Lung (tissue), 12 donors: Measurements from ENCODE around the gene DPP6. TPM values are rescaled to one million over a fixed set of nuclear protein-coding genes. Genes with fewer than 3 reads are reported as not detected.

Experiments used
- ATAC-seq: fragments of 200-7000 bp; cut with Tn5 transposase; one replicate; pipeline ENCODE4 v1.9.1; 2020; ENCODE audit warnings: moderate number of reproducible peaks; ENCODE audit not compliant: insufficient read depth, low FRiP score
- DNase-seq, 3 donors: peaks; one replicate each; pipeline ENCODE4 v3.0.0-alpha.2; 2013 to 2017
- H3K27ac ChIP-seq, 2 donors: one replicate each; pipeline ENCODE4 v1.5.1; 2013; ENCODE audit warnings: mild to moderate bottlenecking in 2 of 2, moderate library complexity in 2 of 2, control low read depth in 1 of 2, inconsistent platforms in 1 of 2, low read depth in 1 of 2, low read length in 1 of 2
- H3K27me3 ChIP-seq, 3 donors: one replicate each; pipeline ENCODE4 v1.5.1; 2013; ENCODE audit warnings: low read length in 2 of 3; ENCODE audit not compliant: control insufficient read depth in 3 of 3, insufficient read depth in 3 of 3
- H3K36me3 ChIP-seq, 4 donors: one replicate each; pipeline ENCODE4 v1.5.1; 2013; ENCODE audit warnings: low read length in 4 of 4, mild to moderate bottlenecking in 1 of 4, moderate library complexity in 1 of 4; ENCODE audit not compliant: control insufficient read depth in 4 of 4, insufficient read depth in 4 of 4
- H3K4me1 ChIP-seq, 5 donors: one replicate each; pipeline ENCODE4 v1.5.1; 2013; ENCODE audit warnings: low read length in 5 of 5, mild to moderate bottlenecking in 2 of 5, moderate library complexity in 1 of 5; ENCODE audit not compliant: control insufficient read depth in 5 of 5, insufficient read depth in 5 of 5
- H3K4me3 ChIP-seq: one replicate; pipeline ENCODE4 v1.5.1; 2013; ENCODE audit warnings: mild to moderate bottlenecking, control low read depth, moderate library complexity
- H3K9ac ChIP-seq, 2 donors: one replicate each; pipeline ENCODE4 v1.5.1; 2013; ENCODE audit warnings: low read length in 2 of 2, control low read depth in 1 of 2; ENCODE audit not compliant: insufficient read depth in 1 of 2
- H3K9me3 ChIP-seq, 4 donors: one replicate each; pipeline ENCODE4 v1.5.1; 2013; ENCODE audit warnings: low read length in 3 of 4, mild to moderate bottlenecking in 1 of 4, moderate library complexity in 1 of 4; ENCODE audit not compliant: control insufficient read depth in 4 of 4, insufficient read depth in 3 of 4
- CTCF ChIP-seq: IDR thresholded peaks from 2 replicates; pipeline ENCODE4 v1.5.1; 2012; ENCODE audit warnings: mild to moderate bottlenecking; ENCODE audit errors: control extremely low read depth, extremely low read depth
- WGBS, 2 donors: extraction: QIAGEN DNeasy Blood & Tissue Kit; methylation state at CpG; one replicate each; pipeline ENCODE4 v1.1.7; 2013; 5-methylcytosine and 5-hydroxymethylcytosine counted together
- polyA plus RNA-seq, 2 donors: library from polyadenylated mRNA; stranded (reverse); fragments of 200-250 nt; gene quantifications; one replicate each; pipeline ENCODE4 v1.2.1, GENCODE V29; 2013
- total RNA-seq, 2 donors: library from RNA; depleted of rRNA in 1 of 2; stranded (reverse); fragments of >200 nt in 1 of 2; gene quantifications; one replicate each; pipeline ENCODE4 v1.2.1, GENCODE V29; 2014 to 2021
- donor health status: control.
- donor health status: control.
- donor health status: Bipolar disorder and iron deficiency.
- donor health status: healthy.
- donor health status: DM: yes; HTN: yes; CAD: no.

Gene DPP6
- total and polyA plus RNA-seq, 4 donors, result 0.08 to 1.3 (median 0.75) TPM

- H3K4me1 ChIP-seq, result no peaks in the 10 kb centered on the region
- no peak overlapping the region for H3K9ac ChIP-seq
- no peak for ATAC-seq
- 92 to 97% methylated on average over 7 of the region's 7 CpGs for WGBS, 2 donors
- H3K4me3 ChIP-seq, result no peak overlapping the region
- H3K9me3 ChIP-seq, result peaks cover 0 to under 1% (median 0%) of the 10 kb centered on the region in 4 donors
- no peak overlapping the region for H3K27ac ChIP-seq
- H3K27me3 ChIP-seq, result no peaks in the 10 kb centered on the region
- H3K36me3 ChIP-seq, result no peaks in the 10 kb centered on the region
- TF ChIP-seq CTCF, result no peak
- no peak for DNase-seq
These were observed 808.6 kb downstream of the DPP6 start for GRCh38 chr7:154860621-154861375.

GRCh38 chr7:154861589-154861988, 809.4 kb downstream of the DPP6 start:
- H3K4me1 ChIP-seq, result no peaks in the 10 kb centered on the region
- ATAC-seq (no peak), DNase-seq (no peak)
- peaks cover 0 to 6% (median 0%) of the 10 kb centered on the region in 4 donors for H3K9me3 ChIP-seq
- H3K27me3 ChIP-seq, result no peaks in the 10 kb centered on the region
- WGBS, 2 donors, result 71 to 78% methylated on average over 5 of the region's 5 CpGs
- H3K36me3 ChIP-seq, result no peaks in the 10 kb centered on the region
- TF ChIP-seq CTCF, result no peak
- no peak overlapping the region for H3K27ac ChIP-seq
- H3K9ac ChIP-seq, result no peak overlapping the region
- H3K4me3 ChIP-seq, result no peak overlapping the region

- Histone ChIP-seq H3K36me3 (no peaks in the 10 kb centered on the region), H3K4me1 (no peaks in the 10 kb centered on the region), H3K9me3 (peaks cover 0 to 6% (median 0%) of the 10 kb centered on the region in 4 donors), H3K4me3 (no peak overlapping the region), H3K27me3 (peaks cover 0 to 3% (median 1%) of the 10 kb centered on the region in 3 donors), H3K27ac (no peak overlapping the region), H3K9ac (no peak overlapping the region)
- WGBS, 2 donors, result 79 to 86% methylated on average over 16 of the region's 16 CpGs
- no peak for TF ChIP-seq CTCF
- no peak for DNase-seq
- ATAC-seq, result no peak
These were observed 810.1 kb downstream of the DPP6 start for GRCh38 chr7:154862153-154862791.
